DOHH2 (cell line): ENCODE results near the gene ECSCR.

ENCODE experiments used
- H3F3A ChIP-seq: fragments of 200-600 bp; sonication (generic), shearing (Covaris generic); 2 replicates; pipeline ENCODE4 v1.6.0; 2016; ENCODE audit warnings: antibody characterized with exemption, mild to moderate bottlenecking; ENCODE audit not compliant: control insufficient read depth, insufficient read depth
- H3K27ac ChIP-seq: fragments of 200-600 bp; sonication (generic); 2 replicates; pipeline ENCODE4 v1.5.1; 2014; ENCODE audit warnings: low read depth, mild to moderate bottlenecking, low read length, moderate library complexity
- H3K27me3 ChIP-seq: fragments of 200-600 bp; sonication (generic); 2 replicates; pipeline ENCODE4 v1.6.1; 2014; ENCODE audit warnings: mild to moderate bottlenecking, low read length, mixed read lengths; ENCODE audit not compliant: control insufficient read depth
- H3K36me3 ChIP-seq: fragments of 200-600 bp; sonication (generic); 2 replicates; pipeline ENCODE4 v1.6.1; 2014; ENCODE audit warnings: mild to moderate bottlenecking, low read length, moderate library complexity, mixed read lengths; ENCODE audit not compliant: control insufficient read depth
- H3K4me1 ChIP-seq: fragments of 200-600 bp; sonication (generic); 2 replicates; pipeline ENCODE4 v1.6.1; 2014; ENCODE audit warnings: mild to moderate bottlenecking, low read length, mixed read lengths; ENCODE audit not compliant: control insufficient read depth
- H3K4me2 ChIP-seq: fragments of 200-600 bp; sonication (generic); 2 replicates; pipeline ENCODE4 v1.6.0; 2014; ENCODE audit warnings: mild to moderate bottlenecking, low read length, moderate library complexity
- H3K4me3 ChIP-seq: fragments of 200-600 bp; sonication (generic); 2 replicates; pipeline ENCODE4 v1.5.1; 2014; ENCODE audit warnings: mild to moderate bottlenecking, low read length, mixed read lengths
- H3K79me2 ChIP-seq: fragments of 200-600 bp; sonication (generic); 2 replicates; pipeline ENCODE4 v1.6.1; 2014; ENCODE audit warnings: mild to moderate bottlenecking, low read length, mixed read lengths; ENCODE audit not compliant: control insufficient read depth
- H3K9me2 ChIP-seq: fragments of 200-600 bp; sonication (generic); replicated peaks from 2 replicates; pipeline ENCODE4 v1.6.1; 2014; ENCODE audit warnings: mild to moderate bottlenecking, low read length, mixed read lengths; ENCODE audit not compliant: control insufficient read depth
- H3K9me3 ChIP-seq: fragments of 200-600 bp; sonication (generic); 2 replicates; pipeline ENCODE4 v1.6.1; 2014; ENCODE audit warnings: antibody characterized with exemption, low read length, mixed read lengths; ENCODE audit not compliant: control insufficient read depth, insufficient read depth
- H4K20me1 ChIP-seq: fragments of 200-600 bp; sonication (generic); 2 replicates; pipeline ENCODE4 v1.6.0; 2014; ENCODE audit warnings: low read depth, mild to moderate bottlenecking, antibody characterized with exemption, low read length, moderate library complexity; ENCODE audit not compliant: control insufficient read depth, insufficient read depth
- EZH2phosphoT487 ChIP-seq: fragments of 200-600 bp; sonication (generic); IDR thresholded peaks from 2 replicates; pipeline ENCODE4 v1.6.1; 2017; ENCODE audit warnings: borderline replicate concordance, mild to moderate bottlenecking, antibody characterized with exemption, low read length, moderate library complexity, mixed read lengths
- TF ChIP-seq, protein P1 (sequence below): fragments of 200-600 bp; sonication (generic); IDR thresholded peaks from one replicate; pipeline ENCODE4 v1.5.1; 2014; ENCODE audit warnings: antibody characterized with exemption, mild to moderate bottlenecking, low read depth, low read length; ENCODE audit not compliant: poor library complexity, severe bottlenecking

The ECSCR gene

DNA sequence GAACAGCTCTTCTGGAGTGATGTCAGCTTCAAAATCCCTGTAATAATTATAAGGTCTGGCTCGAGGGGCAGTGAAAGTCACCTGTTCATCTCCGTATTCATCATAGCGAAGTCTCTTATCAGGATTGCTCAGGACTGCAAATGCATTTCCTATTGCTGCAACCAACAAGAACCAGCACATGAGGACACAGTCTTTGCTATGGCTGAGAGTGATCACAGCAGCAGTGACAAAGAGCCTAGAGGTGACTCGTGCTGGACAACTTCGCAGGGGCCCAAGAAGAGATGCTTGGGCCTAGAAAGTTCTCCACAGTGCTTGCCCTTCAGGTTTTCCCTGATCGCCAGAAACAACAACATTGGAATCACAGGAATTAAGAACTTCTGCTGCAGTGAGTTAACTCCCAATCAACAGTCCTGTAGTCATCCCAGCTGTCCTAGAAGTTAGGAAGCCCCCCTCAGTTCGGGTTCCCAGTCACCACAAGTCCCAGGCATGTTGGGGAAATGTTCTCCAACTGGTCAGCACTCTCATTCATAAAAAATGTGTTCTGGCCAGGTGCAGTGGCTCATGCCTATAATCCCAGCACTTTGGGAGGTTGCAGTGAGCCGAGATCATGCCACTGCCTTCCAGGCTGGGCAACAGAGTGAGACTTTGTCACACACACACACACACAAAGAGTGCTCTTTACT lies 36.2 kb downstream of the ECSCR start:
- no peaks in the 10 kb centered on the region for H3K79me2 ChIP-seq
- H3F3A ChIP-seq: no peaks in the 10 kb centered on the region
- no peak overlapping the region for H3K27ac ChIP-seq
- H3K27me3 ChIP-seq: no peaks in the 10 kb centered on the region
- TF ChIP-seq, protein P1, sequence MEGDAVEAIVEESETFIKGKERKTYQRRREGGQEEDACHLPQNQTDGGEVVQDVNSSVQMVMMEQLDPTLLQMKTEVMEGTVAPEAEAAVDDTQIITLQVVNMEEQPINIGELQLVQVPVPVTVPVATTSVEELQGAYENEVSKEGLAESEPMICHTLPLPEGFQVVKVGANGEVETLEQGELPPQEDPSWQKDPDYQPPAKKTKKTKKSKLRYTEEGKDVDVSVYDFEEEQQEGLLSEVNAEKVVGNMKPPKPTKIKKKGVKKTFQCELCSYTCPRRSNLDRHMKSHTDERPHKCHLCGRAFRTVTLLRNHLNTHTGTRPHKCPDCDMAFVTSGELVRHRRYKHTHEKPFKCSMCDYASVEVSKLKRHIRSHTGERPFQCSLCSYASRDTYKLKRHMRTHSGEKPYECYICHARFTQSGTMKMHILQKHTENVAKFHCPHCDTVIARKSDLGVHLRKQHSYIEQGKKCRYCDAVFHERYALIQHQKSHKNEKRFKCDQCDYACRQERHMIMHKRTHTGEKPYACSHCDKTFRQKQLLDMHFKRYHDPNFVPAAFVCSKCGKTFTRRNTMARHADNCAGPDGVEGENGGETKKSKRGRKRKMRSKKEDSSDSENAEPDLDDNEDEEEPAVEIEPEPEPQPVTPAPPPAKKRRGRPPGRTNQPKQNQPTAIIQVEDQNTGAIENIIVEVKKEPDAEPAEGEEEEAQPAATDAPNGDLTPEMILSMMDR: no peak
- TF ChIP-seq EZH2phosphoT487: no peak
- H3K36me3 ChIP-seq: no peaks in the 10 kb centered on the region
- H3K4me3 ChIP-seq: no peak overlapping the region
- no peak overlapping the region for H3K4me2 ChIP-seq
- no peaks in the 10 kb centered on the region for H3K9me2 ChIP-seq
- no peaks in the 10 kb centered on the region for H3K9me3 ChIP-seq
- H3K4me1 ChIP-seq: no peaks in the 10 kb centered on the region
- H4K20me1 ChIP-seq: no peaks in the 10 kb centered on the region

DNA sequence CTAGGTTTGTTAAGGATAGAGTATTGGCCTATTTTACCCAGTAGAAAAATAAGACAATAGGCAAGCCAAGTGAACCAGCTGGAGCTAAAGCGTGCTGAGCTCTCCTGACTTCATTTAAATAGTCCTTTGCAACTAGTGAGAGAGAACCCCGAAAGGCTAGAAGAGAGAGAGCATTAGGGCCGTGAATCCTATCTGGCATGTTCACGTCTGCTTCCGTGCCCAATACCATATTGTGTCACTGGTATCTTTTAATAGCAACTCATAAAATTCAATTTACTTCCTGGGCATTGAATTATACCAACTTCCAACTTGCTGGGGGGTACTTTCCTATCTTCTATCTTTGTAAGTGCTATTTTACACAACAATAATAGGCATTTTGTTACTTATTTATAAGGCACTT lies 37.0 kb downstream of the ECSCR start:
- Histone ChIP-seq H3K4me1 (no peaks in the 10 kb centered on the region), H3K36me3 (no peaks in the 10 kb centered on the region), H4K20me1 (no peaks in the 10 kb centered on the region), H3K9me3 (no peaks in the 10 kb centered on the region), H3F3A (no peaks in the 10 kb centered on the region), H3K27ac (no peak overlapping the region), H3K9me2 (no peaks in the 10 kb centered on the region), H3K4me2 (no peak overlapping the region), H3K4me3 (no peak overlapping the region), H3K27me3 (no peaks in the 10 kb centered on the region), H3K79me2 (no peaks in the 10 kb centered on the region)
- TF ChIP-seq, protein P1: no peak
- TF ChIP-seq EZH2phosphoT487: no peak

DNA sequence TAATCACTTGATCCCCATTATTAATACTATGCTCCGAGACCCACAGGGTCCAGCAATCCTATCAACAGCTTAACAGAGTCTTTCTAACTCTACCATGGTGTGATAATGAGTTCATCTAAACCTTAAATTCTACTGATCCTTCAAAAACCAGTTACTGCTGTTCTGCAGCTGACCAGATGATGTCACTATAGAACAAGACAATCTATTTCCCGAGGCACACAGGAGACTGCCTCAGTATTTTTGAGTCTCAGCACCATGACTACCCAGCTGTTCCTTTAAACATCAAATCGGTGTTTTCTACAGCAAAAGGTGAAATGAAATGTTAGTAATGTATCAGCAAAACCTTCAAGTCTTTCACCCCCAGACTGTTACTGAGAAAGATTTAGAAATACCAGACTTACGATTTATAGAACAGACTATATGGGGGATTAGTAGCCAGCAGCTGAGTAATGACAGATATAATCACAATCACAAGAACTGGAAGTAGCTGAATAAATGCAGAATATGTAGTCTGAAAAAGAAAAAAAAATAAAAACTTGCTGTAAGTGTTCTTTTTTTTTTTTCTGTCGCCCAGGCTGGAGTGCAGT lies 40.1 kb downstream of the ECSCR start:
- H3K4me2 ChIP-seq: no peak overlapping the region

More for the DNA sequence above, 40.1 kb downstream of the ECSCR start:
- H3K9me3 ChIP-seq: no peaks in the 10 kb centered on the region
- H3K79me2 ChIP-seq: no peaks in the 10 kb centered on the region
- TF ChIP-seq EZH2phosphoT487: no peak
- TF ChIP-seq, protein P1: peak; percentile 94
- H3K27me3 ChIP-seq: no peaks in the 10 kb centered on the region
- no peaks in the 10 kb centered on the region for H3K4me1 ChIP-seq
- H3K27ac ChIP-seq: no peak overlapping the region
- no peaks in the 10 kb centered on the region for H3K36me3 ChIP-seq
- H3F3A ChIP-seq: no peaks in the 10 kb centered on the region
- no peak overlapping the region for H3K4me3 ChIP-seq
- no peaks in the 10 kb centered on the region for H4K20me1 ChIP-seq
- no peaks in the 10 kb centered on the region for H3K9me2 ChIP-seq
